ENCODE data around the gene ZNF358.

- no peak for TF ChIP-seq CTCF (IDR thresholded peaks at IDR 0.05)
- TF ChIP-seq POLR2A (IDR thresholded peaks at IDR 0.05), result no peak
Measured at GRCh38 chr19:7535998-7536695, 20.2 kb downstream of the ZNF358 start.

All from right lobe of liver (tissue), 4 donors.